Ecto neural progenitor cell (in vitro differentiated cells): ENCODE results near the gene PRSS38.
A peak's percentile ranks its signal among the peaks of the same experiment; 100 is the strongest.

ENCODE experiments used
- DNase-seq: peaks from one replicate; pipeline ENCODE4 v3.0.0-alpha.2; 2018; ENCODE audit warnings: low spot score

PRSS38 gene

DNA sequence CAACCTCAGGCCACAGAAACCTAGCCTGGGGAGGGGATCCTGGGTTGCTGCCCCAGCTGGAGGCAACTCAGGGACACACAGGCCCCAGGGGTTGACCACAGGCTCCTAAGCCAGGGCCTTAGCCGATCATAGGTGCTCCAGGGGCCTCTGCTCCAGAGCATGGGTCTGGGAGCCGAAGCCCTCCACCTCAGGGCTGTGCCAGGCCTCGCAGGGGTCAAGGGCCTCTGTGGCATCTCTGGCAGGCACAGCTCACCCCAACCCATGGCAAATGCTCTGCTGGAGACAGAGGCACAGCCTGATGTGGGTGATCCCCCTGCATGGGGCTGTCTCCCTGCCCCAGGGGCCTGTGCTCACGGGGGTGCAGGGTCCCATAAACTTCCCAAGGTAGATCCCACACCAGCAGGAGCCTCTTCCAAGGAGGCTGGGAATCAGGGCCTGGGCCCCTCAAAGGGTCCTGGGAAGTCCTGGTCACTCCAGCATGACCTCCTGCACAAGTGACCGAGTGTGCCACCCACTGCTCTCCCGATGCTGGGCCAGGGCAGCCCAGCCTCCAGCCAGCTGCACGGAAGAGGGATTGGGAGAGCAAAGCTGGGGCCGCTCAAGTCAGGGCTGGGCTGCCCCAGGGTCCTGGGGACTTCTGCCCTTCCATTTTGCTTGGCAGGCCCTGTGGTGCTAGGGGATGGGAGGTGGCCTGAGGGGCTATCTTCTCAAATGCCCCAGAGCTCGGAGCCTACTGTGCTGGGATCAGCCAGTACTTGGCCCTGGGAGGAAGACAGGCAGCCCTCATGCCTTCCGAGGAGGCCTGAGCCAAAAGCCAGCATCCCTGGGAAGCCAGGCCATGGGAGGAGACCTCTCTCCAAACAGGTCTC is 22.2 kb upstream of the PRSS38 start:
- no peak for DNase-seq

GRCh38 chr1:227793948-227794816 is 21.3 kb upstream of the PRSS38 start:
- peak; percentile 83 for DNase-seq

DNA sequence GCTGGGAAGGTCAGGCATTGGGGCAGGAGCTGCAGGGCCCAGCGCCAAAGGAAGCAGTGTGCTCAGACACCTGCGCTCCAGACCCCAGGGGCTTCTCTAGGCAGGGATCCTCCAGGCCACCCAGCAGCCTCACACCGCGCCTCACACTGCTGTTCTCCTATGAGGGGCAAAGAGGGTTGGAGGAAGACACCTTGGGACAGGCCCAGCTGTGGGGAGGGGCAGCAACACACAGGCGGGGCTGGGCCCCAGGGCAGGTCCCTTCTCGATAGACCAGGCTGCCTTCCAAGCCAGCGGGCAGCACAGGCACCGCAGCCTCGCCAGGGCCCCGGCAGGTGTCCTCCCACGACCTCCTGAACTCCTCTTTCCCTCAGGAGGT is 20.7 kb upstream of the PRSS38 start:
- peak; percentile 53 for DNase-seq

GRCh38 chr1:227795732-227796131 is 19.7 kb upstream of the PRSS38 start:
- DNase-seq: peak; percentile 49

DNA sequence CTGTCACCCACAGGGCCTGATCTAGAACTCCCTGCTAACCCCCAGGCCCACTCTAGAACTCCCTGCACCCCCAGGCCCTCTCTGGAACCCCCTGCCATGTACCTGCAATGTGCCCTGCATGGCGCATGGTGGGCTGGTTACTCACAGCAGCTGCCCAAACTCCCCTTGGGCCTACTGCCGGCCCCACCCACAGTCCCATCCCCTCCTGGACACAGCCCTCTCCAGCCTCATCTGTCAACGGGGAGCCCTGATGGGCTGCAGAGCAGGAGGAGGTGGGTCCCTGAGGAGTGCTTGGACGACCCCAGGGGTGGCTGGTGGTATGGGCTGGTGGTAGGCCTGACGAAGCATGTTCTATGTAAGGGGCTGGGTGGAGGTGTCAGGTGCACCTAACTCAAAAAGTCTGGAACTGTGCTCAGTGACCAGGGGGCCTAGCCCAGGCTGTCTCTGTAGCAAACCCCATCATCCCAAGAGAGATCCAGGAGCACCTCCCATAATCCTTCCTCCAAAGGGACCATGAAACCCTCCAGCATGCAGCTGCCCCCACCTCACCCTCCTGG is 19.0 kb upstream of the PRSS38 start:
- DNase-seq: no peak

- DNase-seq: no peak
These were observed 18.3 kb upstream of the PRSS38 start for GRCh38 chr1:227797144-227797543.

DNA sequence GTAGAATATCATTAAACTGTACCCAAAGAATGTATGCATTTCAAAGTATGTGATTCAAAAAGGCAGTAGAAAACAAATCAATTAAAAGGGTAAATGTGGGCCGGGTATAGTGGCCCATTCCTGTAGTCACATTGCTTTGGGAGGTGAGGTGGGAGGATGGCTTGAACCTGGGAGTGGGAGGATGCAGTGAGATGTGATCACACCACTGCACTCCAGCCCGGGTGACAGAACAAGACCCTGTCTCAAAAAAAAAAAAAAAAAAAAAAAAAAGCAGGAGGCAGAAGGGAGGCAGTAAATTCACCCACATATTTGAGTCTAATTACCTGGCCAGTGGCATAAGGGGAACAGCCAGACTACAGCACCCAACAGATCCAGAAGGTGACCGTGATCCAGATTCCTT is 17.9 kb upstream of the PRSS38 start:
- no peak for DNase-seq

DNA sequence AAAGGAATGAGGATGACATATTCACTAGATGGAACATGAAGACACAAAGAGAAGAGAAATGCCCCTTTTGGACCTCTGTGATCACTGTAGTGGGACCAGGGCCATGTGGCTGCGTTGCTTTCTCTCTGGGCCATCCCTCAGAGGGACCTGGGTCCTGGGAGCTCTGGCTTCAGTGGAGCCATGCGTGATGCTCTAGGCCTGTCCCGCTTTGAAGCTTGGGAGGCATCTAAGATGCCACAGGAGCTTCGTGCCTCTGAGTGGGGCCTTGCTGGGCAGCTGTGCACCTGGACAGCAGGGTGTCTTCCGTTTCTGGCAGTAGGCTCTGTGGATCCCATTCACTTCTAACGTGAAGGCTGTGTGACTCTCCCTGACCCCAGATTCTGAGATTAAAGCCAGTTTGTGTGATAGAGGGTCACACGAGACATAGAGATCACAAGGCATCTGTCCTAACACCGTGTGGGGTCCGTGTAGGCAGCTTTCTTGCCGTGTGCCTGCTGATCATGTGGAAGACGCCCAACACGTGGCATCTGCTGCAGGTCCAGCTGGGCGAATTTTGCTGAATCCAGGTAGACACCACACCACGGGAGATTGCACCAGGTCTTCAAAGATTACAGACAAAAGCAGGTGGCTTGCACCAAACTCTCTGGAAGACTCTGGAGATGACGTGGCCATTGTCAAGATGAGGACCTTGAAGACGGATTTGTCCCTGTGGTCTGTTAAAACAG is 17.2 kb upstream of the PRSS38 start:
- DNase-seq: no peak

- no peak for DNase-seq
These were observed 15.7 kb upstream of the PRSS38 start for GRCh38 chr1:227799756-227800155.

DNA sequence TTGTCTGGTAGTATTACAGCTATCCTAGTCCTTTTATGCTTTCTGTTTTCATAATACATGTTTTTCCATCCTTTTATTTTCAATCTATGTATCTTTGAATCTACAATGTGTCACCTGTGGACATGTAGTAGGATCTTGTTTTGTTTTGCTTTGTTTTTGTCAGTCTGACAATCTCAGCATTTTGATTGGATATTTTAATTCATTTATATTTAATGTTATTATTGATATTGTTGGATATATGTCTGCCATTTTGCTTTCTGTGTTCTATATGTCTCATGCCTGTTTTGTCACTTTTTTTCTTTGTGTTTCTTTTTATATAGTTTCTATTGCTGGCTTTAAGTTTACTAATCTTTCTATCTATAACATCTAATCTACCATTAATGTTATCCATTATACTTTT is 11.5 kb upstream of the PRSS38 start:
- DNase-seq: no peak

GRCh38 chr1:227805606-227806197 is 9.8 kb upstream of the PRSS38 start:
- no peak for DNase-seq

GRCh38 chr1:227808566-227808965 is 6.9 kb upstream of the PRSS38 start:
- DNase-seq: no peak

DNA sequence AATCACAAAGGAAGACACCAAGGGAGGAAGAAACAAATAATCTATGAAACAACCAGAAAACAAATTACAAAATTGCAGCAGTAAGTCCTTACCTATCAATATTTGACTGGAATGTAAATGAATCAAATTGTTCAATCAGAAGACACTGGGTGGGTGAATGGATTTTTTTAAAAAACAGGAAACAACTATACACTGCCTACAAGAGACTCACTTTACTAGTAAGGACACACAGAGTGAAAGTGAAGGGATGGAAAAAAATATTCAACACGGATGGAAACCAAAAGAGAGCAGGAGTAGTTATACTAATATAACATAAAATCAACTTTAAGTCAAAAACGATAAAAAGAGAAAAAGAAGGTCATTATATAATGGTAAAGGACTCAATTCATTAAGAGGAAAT is 6.4 kb upstream of the PRSS38 start:
- DNase-seq: no peak

- DNase-seq: no peak
These were observed 1.5 kb upstream of the PRSS38 start for GRCh38 chr1:227813962-227814361.

DNA sequence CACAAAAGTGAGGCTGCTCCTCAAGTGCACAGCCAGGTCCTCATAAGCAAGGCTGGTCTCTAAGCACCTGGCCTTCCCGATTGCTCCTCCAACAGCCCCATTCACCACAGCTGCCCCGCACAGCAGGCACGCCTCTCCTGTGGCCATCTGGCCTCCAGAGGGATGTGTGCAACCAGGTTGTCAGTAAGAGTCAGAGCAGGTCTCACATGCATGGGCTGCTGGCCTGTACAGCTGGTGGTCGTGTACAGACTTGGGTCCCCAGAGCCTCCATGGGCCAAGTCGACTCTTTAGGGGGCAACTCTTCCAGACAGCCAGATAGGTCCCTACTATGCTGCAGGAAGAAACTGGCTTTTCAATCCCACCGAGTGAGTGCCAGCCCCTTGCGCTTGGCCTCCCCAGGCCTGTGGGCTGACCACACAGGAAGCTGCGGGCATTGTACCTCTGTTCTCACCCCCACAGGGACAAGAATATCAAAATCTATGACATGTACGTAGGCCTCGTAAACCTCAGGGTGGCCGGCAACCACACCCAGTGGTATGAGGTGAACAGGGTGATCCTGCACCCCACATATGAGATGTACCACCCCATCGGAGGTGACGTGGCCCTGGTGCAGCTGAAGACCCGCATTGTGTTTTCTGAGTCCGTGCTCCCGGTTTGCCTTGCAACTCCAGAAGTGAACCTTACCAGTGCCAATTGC is 1.4 kb downstream of the PRSS38 start:
- no peak for DNase-seq

DNA sequence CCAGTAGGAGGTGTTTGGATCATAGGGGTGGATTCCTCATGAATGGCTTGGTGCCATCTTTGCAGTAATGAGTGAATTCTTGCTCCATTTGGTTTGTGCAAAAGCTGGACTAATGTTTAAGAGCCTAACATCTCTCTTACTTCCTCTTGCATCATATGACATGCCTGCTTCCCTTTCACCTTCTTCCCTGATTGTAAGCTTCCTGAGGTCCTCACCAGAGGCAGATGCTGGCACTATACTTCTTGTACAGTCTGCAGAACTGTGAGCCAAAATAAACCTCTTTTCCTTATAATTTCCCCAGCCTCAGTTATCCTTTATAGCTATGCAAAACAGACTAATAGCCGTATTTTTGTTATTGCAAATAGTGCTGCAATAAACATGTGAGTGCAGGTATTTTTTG is 8.1 kb downstream of the PRSS38 start:
- DNase-seq: no peak

DNA sequence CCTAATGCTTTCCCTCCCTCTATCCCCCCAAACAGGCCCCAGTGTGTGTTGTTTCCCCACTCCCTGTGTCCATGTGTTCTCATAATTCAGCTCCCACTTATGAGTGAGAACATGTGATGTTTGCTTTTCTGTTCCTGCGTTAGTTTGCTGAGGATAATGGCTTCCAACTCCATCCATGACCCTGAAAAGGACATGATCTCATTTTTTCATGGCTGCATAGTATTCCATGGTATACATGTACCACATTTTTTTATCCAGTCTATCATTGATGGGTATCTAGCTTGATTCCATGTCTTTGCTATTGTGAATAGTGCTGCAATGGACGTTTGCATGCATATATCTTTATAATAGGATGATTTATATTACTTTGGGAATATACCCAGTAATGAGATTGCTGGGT is 8.7 kb downstream of the PRSS38 start:
- no peak for DNase-seq

DNA sequence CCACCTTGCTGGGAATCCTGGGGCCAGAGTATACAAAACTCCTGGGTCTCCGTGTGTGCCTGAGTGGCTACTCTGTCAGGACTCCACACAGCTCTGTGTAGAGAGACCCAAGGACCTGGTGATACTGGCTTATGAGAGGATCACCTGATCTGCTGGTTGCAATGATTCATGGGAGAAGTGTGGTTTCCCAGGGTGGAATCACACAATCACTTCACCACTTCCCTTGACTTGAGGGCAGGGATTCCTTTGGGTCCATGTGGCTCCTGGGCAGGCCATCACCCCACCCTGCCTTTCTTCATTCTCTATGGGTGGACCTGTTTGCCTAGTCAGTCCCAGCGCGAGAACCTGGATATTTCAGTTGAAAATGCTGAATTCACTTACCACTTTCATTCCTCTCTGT is 13.3 kb downstream of the PRSS38 start:
- DNase-seq: no peak

- no peak for DNase-seq
These were observed 22.7 kb downstream of the PRSS38 start for GRCh38 chr1:227838181-227838580.

- DNase-seq: no peak
These were observed 25.6 kb downstream of the PRSS38 start for GRCh38 chr1:227841096-227841495.
